SKM-1 treated with dmso at 0.1 percent for 144 hours (cell line): ENCODE data around the gene FAT3.

Experiments
- DNase-seq: peaks from one replicate; lab custom pipeline; 2025; ENCODE audit not compliant: unreplicated experiment; lab: John Stamatoyannopoulos, UW

The FAT3 gene

DNA sequence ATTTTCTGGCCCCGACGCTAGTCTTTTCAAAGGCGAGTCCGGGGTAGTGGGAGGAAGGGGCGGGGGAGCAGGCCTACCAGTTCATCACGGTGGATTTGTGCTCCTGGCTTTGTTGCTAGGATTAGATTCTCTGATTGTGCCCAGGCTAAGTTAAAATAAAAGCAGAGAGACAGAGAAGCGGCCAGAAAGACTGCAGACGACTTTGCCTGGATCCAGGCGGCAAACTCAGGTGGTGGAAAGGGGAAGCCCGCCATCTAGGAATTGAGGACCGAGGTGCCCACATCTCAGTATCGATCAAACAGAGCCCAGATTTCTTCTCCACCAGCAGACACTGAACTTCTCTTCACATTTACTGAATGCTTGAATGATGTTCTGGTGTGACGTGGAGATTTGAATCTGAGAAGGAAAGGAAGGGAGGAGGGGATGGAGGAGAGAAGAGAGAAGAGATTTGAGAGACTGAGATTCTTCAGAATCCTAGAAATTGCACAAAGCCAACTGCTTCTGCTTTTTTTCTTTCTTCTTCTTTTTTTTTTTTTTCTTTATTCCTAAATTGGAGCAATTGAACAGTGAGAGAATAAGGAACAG is 2.7 kb downstream of the FAT3 start:
- no peak for DNase-seq

GRCh38 chr11:92227959-92228935 is 3.6 kb downstream of the FAT3 start:
- DNase-seq: no peak

DNA sequence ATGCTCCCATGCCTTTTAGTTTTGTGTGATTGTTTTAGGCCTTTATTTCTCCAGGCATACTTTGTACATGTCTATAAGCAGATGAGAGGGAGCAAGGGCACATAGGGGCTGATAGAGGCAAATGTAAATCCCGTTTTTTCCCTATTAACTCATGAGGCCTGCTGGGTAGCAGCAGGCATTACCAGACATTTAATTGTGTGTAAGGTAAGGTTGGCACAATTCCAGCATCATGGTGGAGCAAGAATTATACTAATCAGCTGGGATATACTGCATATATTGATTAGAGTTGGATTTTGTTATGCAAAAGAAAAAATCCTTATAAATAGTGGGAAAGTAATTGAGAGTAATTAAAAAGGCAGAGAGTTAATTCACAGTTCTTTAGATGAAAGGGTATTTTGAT is 12.2 kb downstream of the FAT3 start:
- no peak for DNase-seq

GRCh38 chr11:92240916-92241315 is 16.3 kb downstream of the FAT3 start:
- DNase-seq: no peak

- no peak for DNase-seq
These were observed 21.2 kb downstream of the FAT3 start for GRCh38 chr11:92245700-92246271.

DNA sequence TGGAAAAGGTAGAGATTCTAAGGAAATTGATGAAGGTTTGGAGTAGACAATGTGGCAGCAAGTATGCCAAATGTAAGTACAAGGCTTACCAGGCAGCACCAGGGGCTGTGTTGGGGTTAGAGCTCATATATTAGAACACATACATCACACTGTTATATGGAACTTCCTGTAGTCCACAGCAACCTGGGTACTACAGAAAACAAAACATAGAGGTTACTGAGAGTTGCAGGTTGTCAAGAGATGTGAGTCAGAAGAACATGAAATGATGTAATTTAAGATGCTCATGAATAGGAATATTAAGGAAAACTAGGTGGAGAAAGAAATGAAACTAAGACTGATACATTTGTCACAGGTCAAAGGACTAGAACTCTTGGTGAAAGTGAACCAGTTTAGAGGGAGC is 22.0 kb downstream of the FAT3 start:
- DNase-seq: no peak

DNA sequence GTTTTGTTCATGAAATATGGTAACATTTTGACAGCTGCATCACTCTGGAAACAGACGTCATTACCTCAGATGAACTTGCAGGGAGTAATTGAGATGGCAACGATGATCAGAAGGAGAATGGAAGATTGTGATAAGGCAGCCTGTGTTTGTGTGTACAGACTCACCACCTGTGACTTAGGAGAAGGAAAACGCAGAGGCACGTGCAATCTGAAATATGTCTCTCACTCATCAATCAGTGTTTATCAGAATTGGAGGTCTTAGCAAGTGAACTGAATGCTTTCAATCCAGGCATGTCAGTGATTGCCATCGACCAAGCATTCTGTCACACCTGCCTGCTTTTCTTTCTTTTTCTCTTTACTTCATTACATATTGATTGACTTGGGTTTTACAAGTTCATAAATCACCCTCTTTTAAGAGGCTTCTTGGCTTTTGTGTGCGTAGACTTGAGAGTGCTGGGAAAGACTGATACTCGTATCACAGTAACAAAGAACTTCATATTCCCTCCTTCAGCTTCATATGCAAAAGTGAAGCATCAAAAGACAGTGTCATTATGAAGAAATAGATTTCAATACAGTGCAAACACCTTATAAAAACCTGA is 24.6 kb downstream of the FAT3 start:
- no peak for DNase-seq

GRCh38 chr11:92251980-92252379 is 27.4 kb downstream of the FAT3 start:
- DNase-seq: no peak

GRCh38 chr11:92253421-92253820 is 28.8 kb downstream of the FAT3 start:
- no peak for DNase-seq

- DNase-seq: peak; percentile 43
These were observed 29.3 kb downstream of the FAT3 start for GRCh38 chr11:92253945-92254344.

GRCh38 chr11:92257536-92257935 is 32.9 kb downstream of the FAT3 start:
- no peak for DNase-seq

GRCh38 chr11:92259861-92260260 is 35.2 kb downstream of the FAT3 start:
- no peak for DNase-seq

DNA sequence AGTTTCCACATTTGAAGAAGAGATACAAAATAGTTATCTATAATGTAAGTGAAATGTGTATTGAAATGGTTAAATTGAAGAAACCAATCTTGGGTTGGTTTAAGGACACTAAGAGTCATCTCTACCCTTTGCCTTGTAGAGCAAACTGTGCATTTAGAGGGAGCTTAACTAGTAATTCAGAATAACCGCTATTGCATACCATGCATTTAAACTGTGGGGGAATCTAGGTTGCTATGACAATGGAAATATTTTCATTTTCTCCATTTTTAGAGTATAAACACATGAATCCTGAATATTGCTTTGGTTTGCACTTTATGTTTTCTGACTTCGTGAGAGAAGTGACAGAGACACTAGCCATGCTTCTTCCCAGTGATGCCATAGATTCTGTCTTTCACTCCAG is 39.7 kb downstream of the FAT3 start:
- DNase-seq: no peak

GRCh38 chr11:92266806-92267205 is 42.2 kb downstream of the FAT3 start:
- DNase-seq: no peak

DNA sequence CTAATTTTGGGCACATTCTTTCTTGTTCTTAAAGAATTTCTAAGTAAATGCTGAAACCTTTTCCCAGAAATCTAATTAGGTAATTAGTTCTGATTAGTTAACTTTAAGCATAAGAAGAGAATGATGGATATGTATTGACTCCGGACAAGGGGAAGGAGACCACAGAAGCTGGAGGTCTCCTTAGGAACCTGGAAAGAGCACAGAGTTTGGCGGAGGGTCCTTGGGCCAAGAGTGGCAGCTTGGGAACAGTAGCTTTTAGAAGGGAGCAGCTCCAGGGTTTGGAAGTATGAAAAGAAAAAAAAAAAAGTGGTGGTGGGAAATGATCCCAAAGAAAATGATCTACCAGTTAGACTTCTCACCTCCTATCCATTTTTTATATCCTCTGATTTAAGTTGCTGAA is 42.7 kb downstream of the FAT3 start:
- DNase-seq: no peak

DNA sequence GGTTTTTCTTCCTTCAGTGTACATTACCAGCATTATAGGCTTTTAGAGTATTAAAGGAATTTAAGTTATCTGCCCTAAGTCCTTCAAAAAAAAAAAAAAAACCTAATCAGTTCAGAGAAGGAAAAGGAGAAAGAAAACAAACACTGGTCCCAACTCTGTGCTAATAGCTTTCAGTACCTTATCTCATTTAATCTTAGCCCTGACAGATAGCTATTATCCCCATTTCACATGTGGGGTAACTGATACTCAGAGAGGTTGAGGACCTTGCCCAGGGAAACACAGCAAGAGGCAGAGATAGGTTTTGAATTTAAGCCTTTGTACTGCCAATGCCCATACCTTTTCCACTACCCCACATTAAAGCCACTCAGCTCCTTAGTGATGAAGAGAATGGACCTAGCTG is 43.4 kb downstream of the FAT3 start:
- DNase-seq: no peak

DNA sequence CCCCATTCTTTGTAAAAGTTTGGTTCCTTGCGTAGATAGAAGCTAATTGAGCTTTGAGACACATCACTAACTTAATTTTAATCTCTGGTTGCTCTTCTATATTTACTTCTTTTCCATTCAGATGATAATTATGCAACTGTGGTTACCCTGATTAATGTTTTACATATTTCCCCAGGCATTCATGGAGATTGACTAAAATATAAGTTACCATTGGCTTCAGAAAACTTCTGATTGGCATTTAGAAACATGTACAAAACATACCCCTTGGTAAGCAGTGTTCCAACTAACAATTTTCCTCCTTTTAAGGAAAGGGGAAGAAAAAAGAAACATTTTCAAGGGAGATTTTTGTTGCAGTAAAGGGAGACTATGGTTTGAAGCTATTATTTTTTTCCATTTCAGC is 43.9 kb downstream of the FAT3 start:
- no peak for DNase-seq

GRCh38 chr11:92269021-92269420 is 44.4 kb downstream of the FAT3 start:
- no peak for DNase-seq

- DNase-seq: no peak
These were observed 45.2 kb downstream of the FAT3 start for GRCh38 chr11:92269841-92270240.

DNA sequence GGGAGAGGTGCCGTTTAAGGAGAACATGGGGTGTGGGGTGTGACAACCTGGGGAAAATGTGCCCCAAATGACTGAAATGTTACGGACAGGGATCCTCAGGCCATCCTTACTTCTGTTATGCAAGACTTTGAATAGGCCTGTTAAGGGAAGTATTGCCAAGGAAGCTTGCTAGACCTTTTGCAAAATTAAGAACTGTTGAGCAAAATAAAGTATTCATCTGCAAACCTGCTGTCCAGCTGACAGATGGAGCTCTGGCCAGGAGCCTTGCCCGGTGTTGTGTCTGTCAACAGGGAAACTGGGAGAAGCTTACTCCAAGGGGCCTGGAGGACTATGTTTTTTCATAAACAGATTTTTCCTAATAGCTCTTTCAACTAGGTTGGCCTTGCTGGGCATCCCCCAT is 48.0 kb downstream of the FAT3 start:
- no peak for DNase-seq
